K562 (cell line): ENCODE results near the gene NEURL4.

Experiments
- ARHGAP35 ChIP-seq: fragments of 450-650 bp; IDR thresholded peaks from 2 replicates; pipeline ENCODE4 v1.6.1; 2018; ENCODE audit not compliant: partially characterized antibody
- FOXM1 ChIP-seq, 2 experiments: fragments of 450-650 bp in 1 of 2; sonication (generic) in 1 of 2; formaldehyde crosslinking in 1 of 2; IDR thresholded peaks; 2 replicates each; pipeline versions ENCODE4 v1.6.1 to v1.9.0; 2017 to 2022; ENCODE audit warnings: low read depth in 2 of 2, mild to moderate bottlenecking in 2 of 2, missing genetic modification reagents in 1 of 2, moderate library complexity in 1 of 2

GRCh38 chr17:7304179-7304578 lies 25.0 kb downstream of the NEURL4 start:
- TF ChIP-seq FOXM1 (IDR thresholded peaks at IDR 0.05; ENCODE audit: low read depth) (no peak), FOXM1 (CRISPR knock-in tag; IDR thresholded peaks at IDR 0.05; ENCODE audit: low read depth) (no peak), ARHGAP35 (no peak)
